ENCODE results near the gene KIF5A.

Gene KIF5A

DNA sequence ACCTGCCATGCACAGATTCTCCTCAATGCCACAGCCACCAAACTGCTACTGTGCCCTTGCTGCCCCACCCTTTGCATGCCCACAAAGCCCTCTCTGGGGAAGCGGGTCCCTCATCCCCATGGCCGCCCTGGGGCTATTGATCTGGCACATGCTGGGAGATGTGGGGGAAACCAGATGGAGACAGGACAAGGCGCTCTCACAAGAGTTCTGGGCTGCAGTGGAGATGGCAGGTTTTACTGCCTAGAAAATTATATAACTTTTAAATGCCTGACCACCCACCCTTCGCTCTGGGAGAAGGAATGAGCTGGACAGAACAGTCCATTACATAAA lies 30.6 kb downstream of the KIF5A start:
- Mint-ChIP-seq H3K36me3 (ENCODE audit: low read depth) (no peaks in the 10 kb centered on the region), H3K27me3 (ENCODE audit: low read depth) (peaks cover 34% of the 10 kb centered on the region), H3K4me1 (no peaks in the 10 kb centered on the region), H3K4me3 (no peak overlapping the region), H3K9me3 (no peaks in the 10 kb centered on the region), H3K27ac (no peak overlapping the region)
- TF ChIP-seq CTCF (IDR thresholded peaks at IDR 0.05; ENCODE audit: unreplicated experiment in 3 of 3) = no peak

DNA sequence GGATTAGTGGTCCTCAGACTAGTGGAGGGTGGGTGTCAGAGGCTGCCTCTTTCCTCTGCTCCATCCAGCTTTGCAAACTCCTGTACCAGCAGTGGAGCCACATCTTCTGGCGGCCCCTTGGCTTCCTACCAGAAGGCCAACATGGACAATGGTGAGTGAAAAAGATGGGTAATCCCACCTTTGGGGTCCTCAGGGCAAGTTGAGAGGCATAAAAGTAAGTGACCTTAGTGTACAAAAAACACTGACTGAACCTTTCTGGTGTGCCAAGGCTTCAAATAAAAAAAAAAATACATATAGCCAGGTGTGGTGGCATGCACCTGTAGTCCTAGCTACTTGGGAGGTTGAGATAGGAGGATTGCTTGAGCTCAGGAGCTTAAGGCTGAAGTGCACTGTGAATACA lies 32.0 kb downstream of the KIF5A start:
- Mint-ChIP-seq H3K4me3 (no peak overlapping the region), H3K27me3 (ENCODE audit: low read depth) (peaks cover 25% of the 10 kb centered on the region), H3K27ac (no peak overlapping the region), H3K36me3 (ENCODE audit: low read depth) (no peaks in the 10 kb centered on the region), H3K4me1 (no peaks in the 10 kb centered on the region), H3K9me3 (no peaks in the 10 kb centered on the region)
- TF ChIP-seq CTCF (IDR thresholded peaks at IDR 0.05; ENCODE audit: unreplicated experiment in 3 of 3) = no peak

- no peaks in the 10 kb centered on the region for H3K36me3 Mint-ChIP-seq (ENCODE audit: low read depth)
- H3K9me3 Mint-ChIP-seq = no peaks in the 10 kb centered on the region
- H3K27me3 Mint-ChIP-seq (ENCODE audit: low read depth) = peaks cover 23% of the 10 kb centered on the region
- H3K4me1 Mint-ChIP-seq = no peaks in the 10 kb centered on the region
- no peak for TF ChIP-seq CTCF (IDR thresholded peaks at IDR 0.05; ENCODE audit: unreplicated experiment in 3 of 3)
- no peak overlapping the region for H3K27ac Mint-ChIP-seq
- no peak overlapping the region for H3K4me3 Mint-ChIP-seq
Observed at GRCh38 chr12:57582440-57582839, 32.6 kb downstream of the KIF5A start.

DNA sequence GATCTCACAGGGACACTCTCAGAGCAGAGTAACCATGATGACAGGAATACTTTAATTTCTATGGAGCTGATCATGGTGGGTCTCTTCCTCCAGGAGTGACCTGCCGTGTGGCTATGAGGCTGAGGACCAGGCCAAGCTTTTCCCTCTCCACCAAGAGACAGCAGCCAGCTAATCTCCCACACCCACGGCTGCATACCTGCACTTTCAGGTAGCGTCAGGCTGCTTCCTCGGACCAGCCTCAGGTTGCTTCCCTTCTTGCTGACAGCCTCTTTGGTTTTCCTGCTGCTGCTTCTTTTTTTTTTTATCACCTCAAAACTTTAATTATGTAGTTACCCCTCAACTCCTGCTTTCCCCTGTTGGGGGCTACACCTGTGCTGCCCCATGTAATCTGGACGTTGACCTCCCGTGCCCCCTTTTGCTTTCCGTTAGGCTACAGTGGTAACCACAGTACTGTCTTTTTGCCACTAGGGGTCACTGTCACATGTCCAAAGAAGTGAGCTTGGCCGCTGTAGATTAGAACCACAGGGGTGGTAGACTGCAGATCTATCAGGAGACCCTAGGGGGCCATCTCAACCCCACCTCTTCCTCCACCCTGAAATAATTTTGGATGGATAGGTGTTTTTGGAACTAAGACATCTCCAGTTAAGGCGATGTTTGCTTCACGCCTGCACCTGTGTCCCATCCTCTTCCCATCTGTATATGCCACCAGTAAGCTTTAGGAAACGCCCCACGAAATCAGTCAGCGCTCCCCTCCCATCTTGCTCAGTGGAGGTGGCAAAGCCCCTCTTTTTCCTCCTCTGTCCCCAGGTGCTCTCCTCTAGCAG lies 33.4 kb downstream of the KIF5A start:
- Mint-ChIP-seq H3K4me1 (no peaks in the 10 kb centered on the region), H3K27me3 (ENCODE audit: low read depth) (peaks cover 23% of the 10 kb centered on the region), H3K9me3 (no peaks in the 10 kb centered on the region), H3K27ac (no peak overlapping the region), H3K4me3 (no peak overlapping the region), H3K36me3 (ENCODE audit: low read depth) (no peaks in the 10 kb centered on the region)
- TF ChIP-seq CTCF (IDR thresholded peaks at IDR 0.05; ENCODE audit: unreplicated experiment in 3 of 3) = peak; percentile 93 to 98 (median 96)

GRCh38 chr12:57584050-57584449 lies 34.2 kb downstream of the KIF5A start:
- no peaks in the 10 kb centered on the region for H3K36me3 Mint-ChIP-seq (ENCODE audit: low read depth)
- H3K4me3 Mint-ChIP-seq = no peak overlapping the region
- no peaks in the 10 kb centered on the region for H3K4me1 Mint-ChIP-seq
- peaks cover 19% of the 10 kb centered on the region for H3K27me3 Mint-ChIP-seq (ENCODE audit: low read depth)
- H3K27ac Mint-ChIP-seq = no peak overlapping the region
- no peaks in the 10 kb centered on the region for H3K9me3 Mint-ChIP-seq
- no peak for TF ChIP-seq CTCF (IDR thresholded peaks at IDR 0.05; ENCODE audit: unreplicated experiment in 3 of 3)

DNA sequence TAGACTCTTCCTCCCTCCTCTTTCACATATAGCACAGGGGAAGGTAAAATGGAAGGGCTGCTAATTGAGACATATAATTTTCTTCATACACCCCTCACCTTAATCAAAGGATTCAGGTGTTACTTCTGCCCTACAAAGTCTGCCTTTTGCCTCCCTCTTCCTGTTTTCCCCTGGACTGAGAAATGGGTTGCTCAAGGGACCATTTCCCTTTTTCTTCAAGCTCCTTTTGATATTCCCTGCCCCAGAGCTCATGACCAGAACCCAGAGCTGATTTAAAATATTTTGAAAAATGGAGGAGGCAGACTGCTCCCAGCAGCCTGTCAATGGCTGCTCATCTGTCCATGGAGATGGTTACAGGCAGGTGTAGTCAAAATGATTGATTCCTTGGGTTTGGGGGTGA lies 34.8 kb downstream of the KIF5A start:
- no peaks in the 10 kb centered on the region for H3K9me3 Mint-ChIP-seq
- H3K4me3 Mint-ChIP-seq = no peak overlapping the region
- H3K27me3 Mint-ChIP-seq (ENCODE audit: low read depth) = peaks cover 15% of the 10 kb centered on the region
- H3K4me1 Mint-ChIP-seq = no peaks in the 10 kb centered on the region
- TF ChIP-seq CTCF (IDR thresholded peaks at IDR 0.05; ENCODE audit: unreplicated experiment in 3 of 3) = no peak
- H3K27ac Mint-ChIP-seq = no peak overlapping the region
- no peaks in the 10 kb centered on the region for H3K36me3 Mint-ChIP-seq (ENCODE audit: low read depth)
